Naive thymus-derived CD4-positive, alpha-beta T cell (primary cell): Measurements from ENCODE around the gene EPHA8. TPM values are rescaled to one million over a fixed set of nuclear protein-coding genes. Genes with fewer than 3 reads are reported as not detected.

Source experiments
- ATAC-seq: fragments of 150-1000 bp; cut with Tn5 transposase; 2 replicates; pipeline ENCODE4 v1.10.0; 2021; ENCODE audit warnings: mild to moderate bottlenecking, moderate library complexity
- CTCF ChIA-PET: fragments of 350-600 bp; sonication (Branson Sonifier 250); formaldehyde crosslinking; loops from one replicate; lab custom pipeline; 2021; ENCODE audit warnings: antibody characterized with exemption; lab: Charles Lee
- POLR2A ChIA-PET: fragments of 350-600 bp; sonication (Branson Sonifier 250); formaldehyde crosslinking; loops from one replicate; lab custom pipeline; 2021; ENCODE audit warnings: antibody characterized with exemption, inconsistent platforms; lab: Charles Lee
- DNase-seq, 9 donors: peaks; one replicate each; pipeline versions ENCODE4 v3.0.0 to v3.0.0-alpha.2; 2020 to 2022; ENCODE audit warnings: mixed read lengths in 1 of 9
- H3K27ac ChIP-seq: one replicate; pipeline ENCODE4 v1.7.0; 2013; ENCODE audit warnings: mild to moderate bottlenecking, low read depth, low read length, moderate library complexity
- H3K27me3 ChIP-seq, 2 donors: one replicate each; pipeline ENCODE4 v1.7.0; 2013; ENCODE audit warnings: low read length in 2 of 2, mild to moderate bottlenecking in 2 of 2, moderate library complexity in 2 of 2; ENCODE audit not compliant: control insufficient read depth in 2 of 2, insufficient read depth in 2 of 2
- H3K36me3 ChIP-seq, 3 experiments: 1 replicate in 2 of 3; 2 replicates in 1 of 3; pipeline ENCODE4 v1.7.0; 2013; ENCODE audit warnings: low read length in 3 of 3, mild to moderate bottlenecking in 3 of 3, moderate library complexity in 1 of 3; ENCODE audit not compliant: insufficient read depth in 3 of 3, control insufficient read depth in 2 of 3
- H3K4me1 ChIP-seq, 2 donors: one replicate each; pipeline ENCODE4 v1.7.0; 2013; ENCODE audit warnings: low read length in 2 of 2, mild to moderate bottlenecking in 2 of 2, moderate library complexity in 1 of 2; ENCODE audit not compliant: control insufficient read depth in 2 of 2, insufficient read depth in 2 of 2
- H3K4me3 ChIP-seq: 2 replicates; pipeline ENCODE4 v1.7.0; 2013; ENCODE audit warnings: mild to moderate bottlenecking, low read length
- H3K9me3 ChIP-seq, 3 experiments: 1 replicate in 2 of 3; 2 replicates in 1 of 3; pipeline ENCODE4 v1.7.0; 2013; ENCODE audit warnings: low read length in 3 of 3; ENCODE audit not compliant: control insufficient read depth in 2 of 3
- H3K27ac Mint-ChIP-seq, 9 donors: one replicate each; pipeline ENCODE4 v1.8.0; 2020 to 2022; ENCODE audit warnings: mixed read lengths in 9 of 9, mild to moderate bottlenecking in 8 of 9, moderate library complexity in 5 of 9, inconsistent platforms in 2 of 9
- H3K27me3 Mint-ChIP-seq, 5 donors: one replicate each; pipeline ENCODE4 v1.8.0; 2021 to 2022; ENCODE audit warnings: mixed read lengths in 5 of 5, mild to moderate bottlenecking in 1 of 5
- H3K36me3 Mint-ChIP-seq, 5 donors: one replicate each; pipeline ENCODE4 v1.8.0; 2020 to 2022; ENCODE audit warnings: mixed read lengths in 5 of 5, mild to moderate bottlenecking in 3 of 5, inconsistent platforms in 1 of 5
- H3K4me1 Mint-ChIP-seq, 7 donors: one replicate each; pipeline ENCODE4 v1.8.0; 2020 to 2022; ENCODE audit warnings: mixed read lengths in 7 of 7, mild to moderate bottlenecking in 3 of 7, inconsistent platforms in 1 of 7
- H3K4me3 Mint-ChIP-seq, 10 donors: one replicate each; pipeline ENCODE4 v1.8.0; 2020 to 2022; ENCODE audit warnings: mild to moderate bottlenecking in 10 of 10, mixed read lengths in 10 of 10, moderate library complexity in 6 of 10, inconsistent platforms in 2 of 10
- H3K9me3 Mint-ChIP-seq, 11 donors: one replicate each; pipeline ENCODE4 v1.8.0; 2020 to 2022; ENCODE audit warnings: mixed read lengths in 11 of 11, mild to moderate bottlenecking in 4 of 11, inconsistent platforms in 1 of 11, moderate library complexity in 1 of 11
- intact Hi-C, 2 donors: fragments of 100-400 bp; cut with micrococcal nuclease; formaldehyde crosslinking; loops; one replicate each; pipeline ENCODE4 v1.15.1; 2023
- polyA plus RNA-seq, 2 donors: library from polyadenylated mRNA; unstranded; fragments of 300-500 nt; fragmentation: Illumina TruSeq; gene quantifications; one replicate each; pipeline ENCODE4 v1.2.3, GENCODE V29; 2021
- total RNA-seq, 6 experiments: library from RNA in 5 of 6; stranded (reverse) in 5 of 6; gene quantifications; 1 replicate in 5 of 6; 2 replicates in 1 of 6; pipeline ENCODE4 v1.2.3 and lab custom pipeline; 2021 to 2026

The EPHA8 gene
- total and polyA plus RNA-seq, 7 experiments from 2014 or later: not detected

GRCh38 chr1:22585471-22585870 lies 22.2 kb downstream of the EPHA8 start:
- ATAC-seq (no peak), DNase-seq (no peak)
- no peaks in the 10 kb centered on the region for H3K9me3 ChIP-seq
- peaks cover 0 to 13% (median 0%) of the 10 kb centered on the region in 5 donors for H3K27me3 Mint-ChIP-seq
- no peaks in the 10 kb centered on the region for H3K4me1 ChIP-seq
- intact Hi-C loops: no loop called here
- H3K4me3 Mint-ChIP-seq: no peak overlapping the region
- H3K9me3 Mint-ChIP-seq: peaks cover 0 to 2% (median 0%) of the 10 kb centered on the region in 11 donors
- no peaks in the 10 kb centered on the region for H3K36me3 ChIP-seq
- H3K4me3 ChIP-seq: no peak overlapping the region
- ChIA-PET POLR2A (no interaction called here), CTCF (no interaction called here)
- no peaks in the 10 kb centered on the region for H3K27me3 ChIP-seq
- no peaks in the 10 kb centered on the region for H3K36me3 Mint-ChIP-seq
- H3K27ac Mint-ChIP-seq: no peak overlapping the region
- H3K27ac ChIP-seq: no peak overlapping the region
- H3K4me1 Mint-ChIP-seq: no peaks in the 10 kb centered on the region

DNA sequence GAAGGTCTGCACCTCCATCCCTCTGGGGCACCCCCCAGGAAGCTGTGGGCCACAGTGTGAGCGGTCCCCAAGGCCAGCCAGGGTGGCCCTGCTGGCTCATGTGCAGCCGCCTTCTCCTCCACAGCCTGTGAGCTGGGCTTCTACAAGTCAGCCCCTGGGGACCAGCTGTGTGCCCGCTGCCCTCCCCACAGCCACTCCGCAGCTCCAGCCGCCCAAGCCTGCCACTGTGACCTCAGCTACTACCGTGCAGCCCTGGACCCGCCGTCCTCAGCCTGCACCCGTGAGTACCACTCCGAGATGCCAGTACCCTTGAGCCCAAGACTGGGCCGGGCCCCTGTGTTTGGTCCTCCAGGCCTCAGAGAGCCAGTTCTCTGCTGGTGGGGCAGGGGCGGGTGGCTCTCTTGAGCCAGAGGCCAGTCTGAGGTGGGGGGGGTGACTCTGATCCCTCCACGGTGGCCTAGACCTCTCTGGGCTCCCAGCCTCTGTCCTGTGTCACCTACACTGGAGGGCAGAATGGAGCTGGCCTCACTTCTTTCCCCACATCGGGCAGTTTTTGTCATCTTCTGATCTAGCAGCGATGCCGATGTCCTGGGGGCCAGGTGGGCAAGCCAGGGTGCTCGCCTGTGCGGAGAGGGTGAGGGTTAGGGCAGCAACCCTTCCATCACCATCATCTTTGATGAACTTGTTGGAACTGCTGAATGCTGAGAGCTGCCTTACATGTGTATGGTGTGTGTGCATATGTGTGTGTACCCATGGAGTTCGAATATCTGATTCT lies 23.3 kb downstream of the EPHA8 start:
- Mint-ChIP-seq H3K36me3 (no peaks in the 10 kb centered on the region), H3K27ac (no peak overlapping the region), H3K27me3 (peaks cover 0 to 24% (median 10%) of the 10 kb centered on the region in 5 donors), H3K4me3 (no peak overlapping the region), H3K9me3 (peaks cover 0 to 2% (median 0%) of the 10 kb centered on the region in 11 donors), H3K4me1 (no peaks in the 10 kb centered on the region)
- CTCF ChIA-PET: no interaction called here
- ATAC-seq: no peak
- Histone ChIP-seq H3K27me3 (no peaks in the 10 kb centered on the region), H3K9me3 (no peaks in the 10 kb centered on the region), H3K36me3 (no peaks in the 10 kb centered on the region), H3K4me1 (no peaks in the 10 kb centered on the region), H3K4me3 (no peak overlapping the region), H3K27ac (no peak overlapping the region)
- POLR2A ChIA-PET: no interaction called here
- no peak for DNase-seq
- intact Hi-C loops: no loop called here

DNA sequence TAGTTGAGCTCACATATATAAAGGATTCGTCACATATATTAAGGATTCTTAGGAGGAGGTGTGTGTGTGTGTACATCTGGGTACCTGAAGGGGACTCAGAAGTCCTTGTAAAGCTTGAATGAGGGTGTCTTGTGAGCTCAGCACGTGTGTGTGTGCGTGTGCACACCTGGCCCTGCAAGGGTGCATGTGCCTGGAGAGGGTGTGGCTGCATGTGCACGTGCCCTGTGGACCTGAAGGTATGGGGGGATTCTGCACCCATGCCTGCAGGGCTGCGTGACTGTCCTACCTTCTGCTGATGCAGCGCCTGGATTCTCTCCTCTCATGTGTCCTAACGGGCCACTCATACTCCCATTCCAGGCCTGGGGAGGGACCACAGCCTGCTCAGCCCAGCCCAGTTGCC lies 24.0 kb downstream of the EPHA8 start:
- no peaks in the 10 kb centered on the region for H3K9me3 ChIP-seq
- H3K4me3 Mint-ChIP-seq: no peak overlapping the region
- no peak overlapping the region for H3K27ac Mint-ChIP-seq
- peaks cover 0 to 31% (median 17%) of the 10 kb centered on the region in 5 donors for H3K27me3 Mint-ChIP-seq
- H3K36me3 Mint-ChIP-seq: no peaks in the 10 kb centered on the region
- no peaks in the 10 kb centered on the region for H3K4me1 ChIP-seq
- DNase-seq (no peak), ATAC-seq (no peak)
- H3K4me1 Mint-ChIP-seq: no peaks in the 10 kb centered on the region
- no peak overlapping the region for H3K4me3 ChIP-seq
- CTCF ChIA-PET: no interaction called here
- no peaks in the 10 kb centered on the region for H3K36me3 ChIP-seq
- H3K27me3 ChIP-seq: no peaks in the 10 kb centered on the region
- POLR2A ChIA-PET: no interaction called here
- intact Hi-C loops: no loop called here
- H3K27ac ChIP-seq: no peak overlapping the region
- H3K9me3 Mint-ChIP-seq: peaks cover 0 to 2% (median 0%) of the 10 kb centered on the region in 11 donors

GRCh38 chr1:22588899-22589422 lies 25.7 kb downstream of the EPHA8 start:
- Mint-ChIP-seq H3K36me3 (no peaks in the 10 kb centered on the region), H3K27me3 (peaks cover 0 to 33% (median 21%) of the 10 kb centered on the region in 5 donors), H3K4me1 (no peaks in the 10 kb centered on the region), H3K27ac (no peak overlapping the region), H3K9me3 (no peaks in the 10 kb centered on the region), H3K4me3 (no peak overlapping the region)
- Histone ChIP-seq H3K36me3 (no peaks in the 10 kb centered on the region), H3K27ac (no peak overlapping the region), H3K4me3 (no peak overlapping the region), H3K9me3 (no peaks in the 10 kb centered on the region), H3K27me3 (no peaks in the 10 kb centered on the region), H3K4me1 (no peaks in the 10 kb centered on the region)
- DNase-seq: no peak
- ATAC-seq: no peak
- intact Hi-C loops: no loop called here
- CTCF ChIA-PET: no interaction called here
- POLR2A ChIA-PET: no interaction called here

- CTCF ChIA-PET: no interaction called here
- intact Hi-C loops: loop anchor here in 1 of 2 donors (10.0 kb wide), 1 partner anchor 323 kb away; no protein-coding TSS in a partner anchor
Observed at GRCh38 chr1:22591576-22591975, 28.3 kb downstream of the EPHA8 start.

DNA sequence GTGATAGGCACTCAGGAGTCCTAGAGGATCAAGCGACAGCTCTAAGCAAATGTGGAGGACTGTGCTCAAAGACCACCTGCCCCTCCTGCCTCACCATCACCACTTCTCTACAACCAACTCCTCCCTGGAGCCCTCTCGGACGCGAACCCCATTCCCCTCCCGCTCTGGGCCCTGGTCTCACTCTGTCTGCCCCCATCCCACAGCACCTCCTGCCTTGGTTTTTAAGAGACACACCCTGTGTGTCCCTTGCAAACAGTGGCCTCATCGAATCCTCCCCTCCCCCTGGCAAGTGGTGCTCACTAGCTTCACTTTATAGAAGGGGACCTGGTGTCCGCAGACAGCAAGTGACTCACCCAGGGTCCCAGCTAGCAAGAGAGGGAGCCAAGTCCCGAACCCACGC lies 28.8 kb downstream of the EPHA8 start:
- H3K36me3 ChIP-seq: no peaks in the 10 kb centered on the region
- ChIA-PET POLR2A (no interaction called here), CTCF (no interaction called here)
- H3K4me1 ChIP-seq: no peaks in the 10 kb centered on the region
- ATAC-seq: no peak
- no peak overlapping the region for H3K4me3 ChIP-seq
- Mint-ChIP-seq H3K27me3 (peaks cover 0 to 38% (median 26%) of the 10 kb centered on the region in 5 donors), H3K36me3 (no peaks in the 10 kb centered on the region), H3K27ac (no peak overlapping the region), H3K4me1 (no peaks in the 10 kb centered on the region), H3K9me3 (no peaks in the 10 kb centered on the region), H3K4me3 (no peak overlapping the region)
- H3K27ac ChIP-seq: no peak overlapping the region
- no peaks in the 10 kb centered on the region for H3K27me3 ChIP-seq
- intact Hi-C loops: loop anchor here in 1 of 2 donors (10.0 kb wide), 1 partner anchor 323 kb away; no protein-coding TSS in a partner anchor
- no peak for DNase-seq
- no peaks in the 10 kb centered on the region for H3K9me3 ChIP-seq

More at GRCh38 chr1:22591576-22591975, 28.3 kb downstream of the EPHA8 start:
- Histone ChIP-seq H3K9me3 (no peaks in the 10 kb centered on the region), H3K27ac (no peak overlapping the region), H3K4me1 (no peaks in the 10 kb centered on the region), H3K36me3 (no peaks in the 10 kb centered on the region), H3K4me3 (no peak overlapping the region), H3K27me3 (no peaks in the 10 kb centered on the region)
- no peak for ATAC-seq
- peak overlapping the region in 1 of 9 donors; percentile 20 for H3K27ac Mint-ChIP-seq
- no peaks in the 10 kb centered on the region for H3K36me3 Mint-ChIP-seq
- no peak overlapping the region for H3K4me3 Mint-ChIP-seq
- no peaks in the 10 kb centered on the region for H3K9me3 Mint-ChIP-seq
- H3K4me1 Mint-ChIP-seq: no peaks in the 10 kb centered on the region
- no peak for DNase-seq
- H3K27me3 Mint-ChIP-seq: peaks cover 0 to 37% (median 21%) of the 10 kb centered on the region in 5 donors
- POLR2A ChIA-PET: no interaction called here
